SJCRH30 (cell line): ENCODE measurements around the gene SMC4. TPM values are rescaled to one million over a fixed set of nuclear protein-coding genes. Genes with fewer than 3 reads are reported as not detected.
A peak's percentile ranks its signal among the peaks of the same experiment; 100 is the strongest.
"Not testable (repeated sequence)": the region's sequence is repeated elsewhere in the genome, so short reads cannot be mapped to it uniquely, and the experiment has no call there.

Source experiments
- DNase-seq, 2 experiments: peaks; one replicate each; pipeline ENCODE4 v3.0.0-alpha.2; 2015 to 2020
- H3K27ac ChIP-seq: fragments of 250-450 bp; sonication (Bioruptor Pico); 2 replicates; pipeline ENCODE4 v1.5.1; 2020; ENCODE audit warnings: mild to moderate bottlenecking, moderate library complexity
- H3K27me3 ChIP-seq: fragments of 250-450 bp; sonication (Bioruptor Pico); 2 replicates; pipeline ENCODE4 v1.5.1; 2020; ENCODE audit warnings: mild to moderate bottlenecking, moderate library complexity
- H3K36me3 ChIP-seq: fragments of 250-450 bp; sonication (Bioruptor Pico); 2 replicates; pipeline ENCODE4 v1.5.1; 2020; ENCODE audit warnings: mild to moderate bottlenecking, moderate library complexity
- H3K4me1 ChIP-seq: fragments of 250-450 bp; sonication (Bioruptor Pico); 2 replicates; pipeline ENCODE4 v1.5.1; 2020; ENCODE audit warnings: mild to moderate bottlenecking, moderate library complexity
- H3K4me3 ChIP-seq: fragments of 250-450 bp; sonication (Bioruptor Pico); 2 replicates; pipeline ENCODE4 v1.5.1; 2020; ENCODE audit warnings: mild to moderate bottlenecking, moderate library complexity
- H3K9me3 ChIP-seq: fragments of 250-450 bp; sonication (Bioruptor Pico); replicated peaks from 2 replicates; pipeline ENCODE4 v1.5.1; 2020; ENCODE audit warnings: mild to moderate bottlenecking, moderate library complexity
- total RNA-seq: library from RNA; depleted of rRNA; stranded (reverse); fragments of >200 nt; shearing (Covaris generic); gene quantifications from 2 replicates; pipeline ENCODE4 v1.2.3, GENCODE V29; 2014; rRNA removed

The SMC4 gene
- 275 and 316 TPM in 2 replicates for total RNA-seq

DNA sequence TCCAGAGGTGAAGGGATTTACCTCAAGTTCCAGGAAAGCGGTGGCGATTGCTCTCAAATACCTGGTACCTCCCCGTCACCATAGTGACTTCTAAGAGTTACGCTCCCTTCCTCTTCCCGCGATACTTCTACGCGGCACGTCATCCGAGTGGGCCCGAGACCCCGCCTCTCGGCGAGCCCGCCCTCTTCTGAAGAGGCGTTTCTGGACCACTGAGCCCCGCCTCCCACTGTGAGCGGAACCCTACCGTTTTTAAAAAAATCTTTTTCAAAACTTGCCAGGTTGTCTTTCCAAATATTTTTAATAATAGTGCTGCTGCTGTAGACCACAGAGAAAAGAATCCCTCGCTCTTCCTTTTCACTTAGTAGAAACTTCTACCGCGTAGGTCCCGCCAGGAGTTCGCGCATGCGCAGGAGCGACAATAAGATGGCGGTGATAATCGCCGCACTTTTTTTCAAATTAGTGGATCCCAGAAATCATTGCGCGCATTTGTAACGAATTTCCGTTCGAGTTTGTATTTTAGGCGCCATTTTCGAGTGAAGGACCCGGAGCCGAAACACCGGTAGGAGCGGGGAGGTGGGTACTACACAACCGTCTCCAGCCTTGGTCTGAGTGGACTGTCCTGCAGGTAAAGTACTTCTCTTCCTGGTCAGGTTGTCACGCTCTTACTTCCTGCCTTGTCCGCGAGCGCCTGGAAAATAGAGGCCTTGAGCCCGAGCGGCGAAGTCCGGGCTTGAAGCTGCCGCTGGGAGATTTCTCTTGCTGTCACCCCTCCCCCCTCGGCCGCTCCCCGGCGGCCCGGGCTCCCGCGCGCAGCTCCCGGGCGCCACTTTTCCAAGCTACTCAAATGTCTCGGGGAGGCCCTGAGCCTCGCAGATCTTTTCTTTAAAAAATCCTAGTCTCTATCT is at the start of gene SMC4, which contains the start of gene IFT80:
TSS of gene SMC4 (plus strand) at position 526 of the 905 bp plus-strand sequence. CDS start 1,177 bp downstream, outside the sequence.
TSS of gene IFT80 (minus strand) at position 101 of the 905 bp plus-strand sequence. CDS start 14,625 bp downstream, outside the sequence.
- H3K9me3 ChIP-seq = no peaks in the 10 kb centered on the region
- H3K27ac ChIP-seq = peak within 1 kb of the TSS; percentile 98
- DNase-seq = peak; percentile 93 to 94
- H3K36me3 ChIP-seq = peaks cover 38% of the 10 kb centered on the region
- H3K4me3 ChIP-seq = peak within 1 kb of the TSS; percentile 89
- peaks cover 8% of the 10 kb centered on the region for H3K4me1 ChIP-seq
- no peaks in the 10 kb centered on the region for H3K27me3 ChIP-seq

GRCh38 chr3:160355826-160356225 is 43.6 kb upstream of the SMC4 start:
- H3K27ac ChIP-seq = no peak overlapping the region
- DNase-seq = no peak
- H3K27me3 ChIP-seq = no peaks in the 10 kb centered on the region
- peaks cover 3% of the 10 kb centered on the region; the same call in 1 of the 2 replicates for H3K36me3 ChIP-seq
- no peak overlapping the region for H3K4me3 ChIP-seq
- H3K9me3 ChIP-seq = no peaks in the 10 kb centered on the region
- no peaks in the 10 kb centered on the region for H3K4me1 ChIP-seq

- not testable (repeated sequence) for DNase-seq, H3K9me3 ChIP-seq, H3K27ac ChIP-seq, H3K27me3 ChIP-seq, H3K36me3 ChIP-seq, H3K4me3 ChIP-seq, H3K4me1 ChIP-seq
Measured at GRCh38 chr3:160362896-160363295, 36.6 kb upstream of the SMC4 start.

- H3K4me1 ChIP-seq = no peaks in the 10 kb centered on the region
- no peaks in the 10 kb centered on the region for H3K36me3 ChIP-seq
- H3K4me3 ChIP-seq = no peak overlapping the region
- no peaks in the 10 kb centered on the region for H3K9me3 ChIP-seq
- no peak overlapping the region for H3K27ac ChIP-seq
- no peak for DNase-seq
- no peaks in the 10 kb centered on the region for H3K27me3 ChIP-seq
Measured at GRCh38 chr3:160365869-160366522, 33.5 kb upstream of the SMC4 start.

- no peak overlapping the region for H3K4me3 ChIP-seq
- H3K4me1 ChIP-seq = no peaks in the 10 kb centered on the region
- peaks cover 3% of the 10 kb centered on the region; the same call in 1 of the 2 replicates for H3K36me3 ChIP-seq
- no peak for DNase-seq
- no peak overlapping the region for H3K27ac ChIP-seq
- H3K27me3 ChIP-seq = no peaks in the 10 kb centered on the region
- no peaks in the 10 kb centered on the region for H3K9me3 ChIP-seq
Measured at GRCh38 chr3:160368804-160369203, 30.6 kb upstream of the SMC4 start.

DNA sequence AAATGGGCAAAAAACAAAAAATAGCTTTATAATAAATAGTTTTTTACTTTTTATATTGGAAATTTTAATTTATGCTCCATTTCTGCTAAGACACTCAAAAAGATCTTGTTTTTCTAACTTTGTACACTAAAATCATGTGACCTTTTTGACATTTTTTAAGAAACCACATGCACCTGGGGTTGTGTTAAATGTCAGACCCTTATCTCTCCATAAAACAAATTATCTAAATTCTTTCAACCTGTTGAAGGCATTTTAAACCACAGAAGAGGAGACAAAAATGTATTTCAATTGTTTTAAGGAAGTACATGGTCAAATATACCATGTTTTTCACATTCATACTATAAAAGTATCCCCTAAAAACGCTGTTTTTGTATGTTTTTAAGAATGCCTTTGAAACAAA is 29.7 kb upstream of the SMC4 start:
- Histone ChIP-seq H3K36me3 (peaks cover 3% of the 10 kb centered on the region; the same call in 1 of the 2 replicates), H3K9me3 (no peaks in the 10 kb centered on the region), H3K4me1 (no peaks in the 10 kb centered on the region), H3K27me3 (no peaks in the 10 kb centered on the region), H3K27ac (no peak overlapping the region), H3K4me3 (no peak overlapping the region)
- DNase-seq = no peak

- H3K27me3 ChIP-seq = no peaks in the 10 kb centered on the region
- H3K9me3 ChIP-seq = no peaks in the 10 kb centered on the region
- H3K27ac ChIP-seq = no peak overlapping the region
- DNase-seq = no peak
- peaks cover 3% of the 10 kb centered on the region; the same call in 1 of the 2 replicates for H3K36me3 ChIP-seq
- H3K4me3 ChIP-seq = no peak overlapping the region
- H3K4me1 ChIP-seq = no peaks in the 10 kb centered on the region
Measured at GRCh38 chr3:160370987-160371857, 28.2 kb upstream of the SMC4 start.

- Histone ChIP-seq H3K4me1 (no peaks in the 10 kb centered on the region), H3K27me3 (no peaks in the 10 kb centered on the region), H3K4me3 (no peak overlapping the region), H3K9me3 (no peaks in the 10 kb centered on the region), H3K27ac (no peak overlapping the region), H3K36me3 (peaks cover 6% of the 10 kb centered on the region)
- no peak for DNase-seq
Measured at GRCh38 chr3:160372780-160373179, 26.7 kb upstream of the SMC4 start.

GRCh38 chr3:160373655-160374054 is 25.8 kb upstream of the SMC4 start:
- DNase-seq = no peak
- Histone ChIP-seq H3K36me3 (peaks cover 6% of the 10 kb centered on the region), H3K4me1 (no peaks in the 10 kb centered on the region), H3K4me3 (no peak overlapping the region), H3K27ac (no peak overlapping the region), H3K27me3 (no peaks in the 10 kb centered on the region), H3K9me3 (no peaks in the 10 kb centered on the region)

DNA sequence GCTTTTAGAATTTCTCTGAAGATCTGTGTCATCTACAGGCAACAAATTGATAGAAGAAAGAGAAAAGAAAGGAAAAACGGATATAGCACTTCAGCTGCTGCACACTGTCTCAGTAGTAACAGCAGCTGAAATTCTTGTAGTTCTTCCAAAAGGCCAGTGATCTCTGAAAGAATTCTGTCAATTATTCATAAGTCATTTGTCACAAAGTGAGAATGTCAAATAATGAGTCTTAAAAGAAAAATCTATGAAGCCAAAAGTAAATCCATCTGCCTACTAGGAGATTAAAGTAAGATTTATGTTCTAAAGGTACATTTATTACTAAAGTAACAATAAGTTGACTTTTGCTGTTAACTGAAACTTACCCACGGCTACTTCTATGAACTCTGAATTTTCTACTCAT is 25.0 kb upstream of the SMC4 start:
- Histone ChIP-seq H3K4me1 (no peaks in the 10 kb centered on the region), H3K27me3 (no peaks in the 10 kb centered on the region), H3K4me3 (no peak overlapping the region), H3K27ac (no peak overlapping the region), H3K36me3 (peaks cover 6% of the 10 kb centered on the region), H3K9me3 (no peaks in the 10 kb centered on the region)
- no peak for DNase-seq

- Histone ChIP-seq H3K27ac (no peak overlapping the region), H3K27me3 (no peaks in the 10 kb centered on the region), H3K4me1 (no peaks in the 10 kb centered on the region), H3K9me3 (no peaks in the 10 kb centered on the region), H3K36me3 (peaks cover 6% of the 10 kb centered on the region), H3K4me3 (no peak overlapping the region)
- no peak for DNase-seq
Measured at GRCh38 chr3:160374925-160375324, 24.5 kb upstream of the SMC4 start.

GRCh38 chr3:160376681-160377080 is 22.8 kb upstream of the SMC4 start:
- DNase-seq = no peak
- no peaks in the 10 kb centered on the region for H3K9me3 ChIP-seq
- no peak overlapping the region for H3K27ac ChIP-seq
- peaks cover 6% of the 10 kb centered on the region for H3K36me3 ChIP-seq
- no peaks in the 10 kb centered on the region for H3K27me3 ChIP-seq
- no peak overlapping the region for H3K4me3 ChIP-seq
- no peaks in the 10 kb centered on the region for H3K4me1 ChIP-seq

GRCh38 chr3:160378331-160379109 is 20.9 kb upstream of the SMC4 start:
- no peaks in the 10 kb centered on the region for H3K9me3 ChIP-seq
- H3K27ac ChIP-seq = no peak overlapping the region
- DNase-seq = no peak
- H3K4me3 ChIP-seq = no peak overlapping the region
- H3K4me1 ChIP-seq = no peaks in the 10 kb centered on the region
- no peaks in the 10 kb centered on the region for H3K27me3 ChIP-seq
- peaks cover 3% of the 10 kb centered on the region; the same call in 1 of the 2 replicates for H3K36me3 ChIP-seq
